ENCODE measurements around the gene WDR53.
"Not testable (repeated sequence)": the region's sequence is repeated elsewhere in the genome, so short reads cannot be mapped to it uniquely, and the experiment has no call there.

Gene WDR53

DNA sequence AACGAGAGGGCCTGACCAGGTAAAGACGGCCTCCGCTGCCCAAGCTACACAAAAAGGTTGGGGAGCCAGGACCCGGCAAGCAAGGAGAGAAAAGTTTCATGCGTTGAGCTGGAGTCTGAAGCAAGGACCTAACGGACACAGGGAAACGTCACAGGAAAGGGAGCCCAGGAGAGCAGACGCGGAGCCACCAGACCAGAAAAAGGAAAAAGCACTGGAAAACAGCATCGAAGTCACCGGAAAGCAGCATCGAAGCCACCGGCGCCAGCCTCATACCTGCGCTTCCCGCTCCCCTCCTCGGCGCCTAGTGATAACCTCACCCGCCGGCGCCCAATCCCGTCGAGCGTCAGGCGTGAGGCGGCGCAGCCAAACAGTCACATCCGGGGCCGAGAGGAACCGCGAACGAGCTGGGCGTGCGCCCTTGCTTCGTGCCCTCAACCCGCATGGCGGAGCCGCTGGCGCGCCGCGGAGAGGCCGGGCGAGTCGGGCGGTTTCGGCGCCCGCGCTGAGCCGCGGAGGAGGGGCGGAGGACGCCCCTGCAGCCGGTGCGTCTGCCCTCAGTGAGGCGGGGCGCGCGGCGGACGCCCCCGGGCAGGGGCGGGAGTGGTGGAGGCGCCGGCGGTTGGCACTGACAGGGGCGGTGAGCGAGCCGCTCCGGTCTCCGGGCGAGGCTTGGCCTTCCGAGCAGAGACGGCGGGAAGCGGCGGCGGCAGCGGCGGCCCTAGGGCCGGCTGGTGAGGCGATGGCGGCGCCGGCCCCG lies at the start of gene WDR53, which contains the start of gene FBXO45:
WDR53 (minus strand) TSS at position 309 of the 757 bp plus-strand sequence. CDS start 7,079 bp downstream, outside the sequence.
FBXO45 (plus strand) TSS at position 415 of the 757 bp plus-strand sequence; CDS start at position 740, 325 bp downstream.
- peak; percentile 84 to 94 (median 88) for DNase-seq

DNA sequence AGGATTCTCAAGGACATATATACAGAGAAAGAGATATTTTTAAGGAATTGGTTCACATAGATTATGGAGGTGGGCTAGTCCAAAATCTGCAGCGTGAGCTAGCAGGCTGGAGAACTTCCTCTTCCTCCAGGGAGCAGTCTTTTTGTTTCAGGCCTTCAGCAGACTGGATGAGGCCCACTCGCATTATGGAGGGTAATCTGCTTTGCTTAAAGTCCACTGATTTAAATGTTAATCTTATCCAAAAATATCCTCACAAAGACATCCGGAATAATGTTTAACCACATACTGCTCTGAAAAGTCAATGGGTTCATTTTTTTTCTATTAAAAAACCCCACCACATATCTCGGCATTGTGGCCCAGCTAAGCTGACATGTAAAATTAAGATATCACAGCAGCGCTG lies 48.9 kb upstream of the WDR53 start:
- DNase-seq: no peak

DNA sequence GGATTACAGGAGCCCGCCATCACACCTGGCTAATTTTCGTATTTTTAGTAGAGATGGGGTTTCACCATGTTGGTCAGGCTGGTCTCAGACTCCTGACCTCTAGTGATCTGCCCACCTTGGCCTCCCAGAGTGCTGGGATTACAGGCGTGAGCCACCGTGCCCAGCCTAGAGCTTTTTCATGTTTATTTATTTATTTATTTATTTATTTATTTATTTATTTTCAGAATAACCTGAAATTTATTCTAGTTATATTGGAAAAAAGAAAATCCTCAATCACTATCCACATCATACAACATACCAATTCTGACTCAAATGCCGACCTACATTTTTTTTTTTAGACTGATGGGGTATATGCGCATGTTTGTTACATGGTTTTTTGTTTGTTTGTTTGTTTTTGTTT lies 46.9 kb upstream of the WDR53 start:
- DNase-seq: not testable (repeated sequence)

DNA sequence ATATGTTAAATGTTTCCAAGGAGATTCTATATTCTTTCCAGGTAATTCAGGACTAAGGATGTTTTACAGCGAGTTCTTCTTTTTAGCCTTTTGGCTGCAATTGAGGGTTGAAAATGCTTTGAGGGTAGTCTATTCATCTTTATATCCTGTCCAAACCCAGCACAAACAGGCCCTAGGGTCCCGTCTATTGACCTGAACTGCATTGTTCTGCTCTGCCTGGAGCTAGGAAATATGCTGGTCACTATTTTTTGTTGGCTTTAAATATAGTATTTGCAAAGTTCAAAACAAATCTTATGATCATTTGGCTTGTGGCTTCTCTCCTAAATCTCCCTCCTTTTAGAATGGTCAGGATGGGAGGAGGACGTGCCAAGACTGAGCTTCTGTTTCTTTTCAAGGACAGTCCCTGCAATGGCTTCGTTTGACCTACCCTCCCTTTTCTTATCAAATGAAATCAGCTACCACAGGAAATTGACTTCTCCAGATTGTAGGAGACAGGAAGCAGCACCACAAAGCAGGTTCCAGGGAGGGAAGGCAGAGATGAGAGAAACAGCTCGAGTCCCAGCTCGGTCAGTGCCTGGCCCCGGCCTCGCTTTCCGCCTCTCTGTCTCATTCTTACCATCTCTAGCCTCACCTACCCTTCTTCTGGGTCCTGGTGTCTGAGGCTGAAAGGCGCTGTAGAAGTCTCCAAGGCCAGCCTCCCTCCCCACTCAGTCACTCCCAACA lies 43.6 kb upstream of the WDR53 start:
- DNase-seq: no peak

DNA sequence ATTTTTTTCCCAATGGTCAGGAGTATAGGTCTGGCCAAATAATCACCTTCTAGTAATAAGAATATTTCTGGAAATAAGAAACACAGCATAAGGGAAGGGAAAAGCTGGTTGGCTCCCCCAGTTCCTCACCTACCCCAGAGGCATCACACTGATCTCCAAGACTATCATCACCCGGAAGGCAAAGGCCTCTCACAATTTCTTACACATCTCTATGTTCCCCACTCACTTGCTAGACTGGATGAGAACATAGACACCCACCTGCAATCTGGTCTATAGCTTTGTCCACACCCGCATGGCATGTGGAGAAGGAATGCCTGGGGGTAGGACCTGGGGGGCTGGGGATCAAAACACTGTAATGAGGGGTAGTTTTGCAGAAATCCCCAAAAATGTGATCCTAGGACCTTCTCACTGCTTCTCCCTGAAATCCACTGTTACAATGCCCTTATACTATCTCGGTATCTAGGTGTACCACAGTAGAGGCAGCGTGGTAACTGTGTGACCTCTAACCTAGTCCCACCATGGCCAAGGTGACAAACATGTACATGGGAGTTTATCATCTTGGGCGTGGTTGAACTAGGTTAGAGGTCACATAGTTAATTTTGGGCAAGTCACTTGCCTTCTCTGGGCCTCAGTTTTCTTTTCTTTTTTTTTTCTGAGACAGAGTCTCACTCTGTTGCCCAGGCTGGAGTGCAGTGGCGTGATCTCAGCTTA lies 41.6 kb upstream of the WDR53 start:
- DNase-seq: no peak

DNA sequence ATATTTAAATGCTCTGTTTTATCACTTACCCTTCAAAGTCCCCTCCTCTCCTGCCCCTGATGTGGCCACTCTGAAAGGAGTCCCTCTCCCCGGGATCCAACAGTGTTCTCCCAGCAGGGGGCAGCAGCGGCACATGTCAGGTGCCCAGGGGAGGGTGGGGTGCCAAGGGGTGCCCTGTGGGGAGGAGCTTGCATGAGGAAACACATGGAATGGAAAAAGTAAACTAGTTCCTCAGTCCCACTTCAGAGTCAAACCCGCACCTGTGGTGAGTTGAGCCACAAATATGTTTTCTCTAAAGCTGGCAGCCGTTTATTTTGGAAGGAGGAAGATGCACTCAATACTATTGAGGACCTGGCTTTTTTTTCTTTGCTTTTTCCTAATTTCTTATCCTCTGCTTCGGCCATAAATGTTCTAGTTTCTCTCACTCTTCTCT lies 41.0 kb upstream of the WDR53 start:
- peak; percentile 88 to 96 (median 91) for DNase-seq

DNA sequence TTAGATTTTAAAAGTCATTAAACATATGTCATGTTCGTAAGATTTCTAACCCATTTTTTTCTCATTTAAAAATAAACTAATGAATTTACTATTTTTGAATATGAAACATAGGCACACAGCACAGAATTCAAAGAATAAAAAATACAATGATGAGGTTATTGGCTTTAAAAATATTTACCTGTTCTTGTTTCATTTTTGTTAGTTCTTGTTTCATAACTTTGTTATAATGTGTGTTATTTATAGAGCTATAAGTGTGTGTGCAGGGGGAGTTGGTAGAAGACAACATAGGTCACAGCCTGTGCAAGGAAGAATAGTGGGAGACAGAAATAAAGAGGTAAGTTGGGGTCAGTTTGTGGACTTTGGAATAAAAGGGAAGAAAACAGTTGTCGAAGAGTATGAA lies 40.3 kb upstream of the WDR53 start:
- DNase-seq: no peak

DNA sequence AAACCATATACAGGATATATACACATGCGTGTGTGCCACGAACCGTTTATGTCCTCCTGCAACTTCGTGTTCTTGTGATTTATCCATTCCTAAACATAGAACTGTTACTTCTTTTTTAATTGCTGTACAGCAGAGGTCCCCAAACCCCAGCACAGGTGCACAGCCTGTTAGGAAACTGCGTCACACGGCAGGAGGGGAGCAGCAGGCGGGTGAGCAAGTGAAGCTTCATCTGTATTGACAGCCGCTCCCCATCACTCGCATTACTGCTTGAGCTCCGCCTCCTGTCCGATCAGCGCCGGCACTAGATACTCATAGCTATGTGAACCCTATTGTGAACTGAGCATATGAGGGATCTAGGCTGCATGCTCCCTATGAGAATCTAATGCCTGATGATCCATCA lies 36.2 kb upstream of the WDR53 start:
- peak in 2 of 4 experiments; percentile 30 to 62 for DNase-seq

DNA sequence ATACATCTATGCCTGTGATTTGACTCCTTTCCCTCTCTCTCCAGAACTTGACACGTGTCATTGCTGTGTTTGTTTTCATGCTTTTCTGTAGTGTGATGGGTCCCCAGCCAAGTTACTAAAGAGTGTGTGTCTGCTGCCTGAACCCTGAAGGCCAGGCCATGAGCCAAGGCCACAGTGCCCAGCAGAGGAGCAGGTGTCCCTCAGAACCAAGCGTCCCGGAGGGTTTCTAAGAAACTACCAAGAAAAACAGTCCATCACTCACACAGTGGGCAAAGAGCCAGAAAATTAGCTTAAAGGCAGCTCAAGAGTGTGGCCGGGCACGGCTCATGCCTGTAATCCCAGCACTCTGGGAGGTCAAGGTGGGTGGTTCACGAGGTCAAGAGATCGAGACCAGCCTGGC lies 35.3 kb upstream of the WDR53 start:
- no peak for DNase-seq

DNA sequence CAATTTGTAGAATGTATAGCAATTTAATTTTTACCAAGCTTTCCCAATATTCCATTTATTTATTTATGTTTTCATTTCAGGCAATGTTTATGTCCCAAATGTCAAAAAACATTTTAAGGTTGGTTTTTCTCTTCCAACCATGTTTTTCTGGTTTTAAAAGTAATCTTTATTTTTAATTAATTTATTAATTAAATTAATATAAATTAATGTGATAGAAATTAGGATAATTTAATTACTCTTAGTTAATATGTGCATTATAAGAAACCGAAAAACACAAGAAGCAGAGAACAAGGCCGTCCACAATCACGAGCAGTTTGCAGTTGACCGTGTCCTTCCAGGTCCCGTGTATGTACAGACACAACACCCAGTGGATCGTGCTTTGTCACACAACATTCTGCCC lies 34.3 kb upstream of the WDR53 start:
- no peak for DNase-seq

DNA sequence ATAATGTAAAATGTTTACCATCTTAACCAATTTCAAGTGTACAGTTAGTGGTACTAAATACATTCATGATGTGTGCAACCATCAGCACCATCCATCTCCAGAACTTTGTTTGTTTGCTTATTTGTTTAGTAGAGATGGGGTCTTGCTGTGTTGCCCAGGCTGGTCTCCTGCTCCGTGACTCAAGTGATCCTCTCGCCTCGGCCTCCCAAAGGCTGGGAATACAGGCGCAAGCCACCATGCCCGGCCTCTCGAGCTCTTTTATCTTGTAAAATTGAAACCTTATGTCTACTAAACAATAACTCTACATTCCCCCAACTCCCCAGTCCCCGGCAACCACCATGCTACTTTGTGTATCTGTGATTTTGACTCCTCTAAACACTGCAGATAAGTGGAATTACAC lies 32.0 kb upstream of the WDR53 start:
- no peak for DNase-seq

DNA sequence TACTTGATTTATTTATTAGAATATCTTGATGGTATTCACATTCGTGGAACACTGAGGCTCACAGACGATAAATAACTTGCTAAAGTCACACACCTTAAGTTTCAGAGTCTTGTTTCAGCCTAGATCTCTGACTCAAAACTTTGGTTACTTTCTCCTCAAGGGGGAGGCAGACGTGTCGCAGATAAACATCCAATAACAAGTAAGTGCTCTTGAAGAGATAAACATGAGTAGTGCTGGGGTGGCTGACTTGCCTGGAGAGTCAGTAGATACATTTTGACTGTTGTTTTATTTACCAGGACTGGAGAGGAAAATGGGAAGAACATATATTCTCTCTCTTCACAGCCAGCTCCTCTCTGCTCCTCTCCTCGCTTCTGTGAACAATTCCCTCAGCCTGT lies 31.4 kb upstream of the WDR53 start:
- DNase-seq: no peak

DNA sequence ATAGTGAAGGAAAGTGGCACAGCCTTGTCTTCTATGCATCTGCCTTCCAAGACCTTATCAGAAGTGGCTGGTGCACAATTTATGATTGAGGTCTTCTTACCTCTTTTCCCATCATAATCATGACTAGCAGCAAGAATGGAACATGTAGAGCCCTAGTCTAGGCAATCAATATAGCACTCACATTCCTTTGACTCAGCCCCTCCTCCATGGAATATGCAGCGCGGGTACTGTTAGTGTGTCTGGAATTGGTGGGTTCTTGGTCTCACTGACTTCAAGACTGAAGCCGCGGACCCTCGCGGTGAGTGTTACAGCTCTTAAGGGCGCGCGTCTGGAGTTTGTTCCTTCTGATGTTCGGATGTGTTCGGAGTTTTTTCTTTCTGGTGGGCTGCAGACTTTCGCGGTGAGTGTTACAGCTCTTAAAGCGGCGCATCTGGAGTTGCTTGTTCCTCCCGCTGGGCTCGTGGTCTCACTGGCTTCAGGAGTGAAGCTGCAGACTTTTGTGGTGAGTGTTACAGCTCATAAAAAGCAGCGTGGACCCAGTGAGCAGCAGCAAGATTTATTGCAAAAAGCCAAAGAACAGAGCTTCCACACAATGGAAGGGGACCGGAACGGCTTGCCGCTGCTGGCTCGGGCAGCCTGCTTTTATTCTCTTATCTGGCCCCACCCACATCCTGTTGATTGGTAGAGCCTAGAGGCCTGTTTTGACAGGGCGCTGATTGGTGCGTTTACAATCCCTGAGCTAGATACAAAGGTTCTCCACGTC lies 29.8 kb upstream of the WDR53 start:
- DNase-seq: not testable (repeated sequence)

DNA sequence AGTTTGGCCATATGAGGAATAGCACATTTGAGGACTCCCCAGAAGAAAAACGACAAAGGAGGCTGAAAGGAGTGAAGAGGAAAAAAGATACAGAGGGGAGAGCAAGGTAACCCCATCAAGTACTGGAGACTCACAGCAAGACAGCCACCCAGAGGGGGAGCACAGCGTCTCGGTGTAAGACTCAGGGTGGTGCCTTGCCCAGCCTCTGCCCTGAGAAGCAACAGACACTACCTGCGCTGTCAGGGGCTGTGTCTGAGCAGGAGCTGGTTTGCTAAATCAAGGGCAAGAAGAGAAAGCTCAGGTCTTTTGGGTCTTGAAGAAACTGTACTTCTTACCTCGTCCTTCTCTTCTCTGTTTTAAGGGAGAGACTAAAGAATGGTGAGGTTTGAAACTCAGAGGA lies 28.0 kb upstream of the WDR53 start:
- no peak for DNase-seq

DNA sequence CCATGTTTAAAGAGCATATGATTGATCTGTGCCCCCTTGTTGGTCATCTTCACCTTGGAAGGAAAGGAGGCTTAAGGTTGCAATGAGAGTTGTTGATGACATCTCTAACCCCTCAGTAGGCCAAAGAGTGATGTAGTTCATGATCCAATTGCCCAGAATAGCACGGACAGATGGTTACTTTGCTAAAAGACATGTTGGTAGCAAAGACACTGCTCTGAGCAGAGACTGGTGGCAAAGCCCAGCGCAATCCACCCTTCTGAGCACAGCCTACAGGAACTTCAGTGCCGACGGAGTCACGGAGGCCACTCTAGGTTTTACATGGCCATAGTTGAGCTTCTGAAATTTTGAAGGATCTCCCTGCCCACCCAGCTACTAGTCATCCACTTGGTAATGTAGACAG lies 21.9 kb upstream of the WDR53 start:
- DNase-seq: no peak

DNA sequence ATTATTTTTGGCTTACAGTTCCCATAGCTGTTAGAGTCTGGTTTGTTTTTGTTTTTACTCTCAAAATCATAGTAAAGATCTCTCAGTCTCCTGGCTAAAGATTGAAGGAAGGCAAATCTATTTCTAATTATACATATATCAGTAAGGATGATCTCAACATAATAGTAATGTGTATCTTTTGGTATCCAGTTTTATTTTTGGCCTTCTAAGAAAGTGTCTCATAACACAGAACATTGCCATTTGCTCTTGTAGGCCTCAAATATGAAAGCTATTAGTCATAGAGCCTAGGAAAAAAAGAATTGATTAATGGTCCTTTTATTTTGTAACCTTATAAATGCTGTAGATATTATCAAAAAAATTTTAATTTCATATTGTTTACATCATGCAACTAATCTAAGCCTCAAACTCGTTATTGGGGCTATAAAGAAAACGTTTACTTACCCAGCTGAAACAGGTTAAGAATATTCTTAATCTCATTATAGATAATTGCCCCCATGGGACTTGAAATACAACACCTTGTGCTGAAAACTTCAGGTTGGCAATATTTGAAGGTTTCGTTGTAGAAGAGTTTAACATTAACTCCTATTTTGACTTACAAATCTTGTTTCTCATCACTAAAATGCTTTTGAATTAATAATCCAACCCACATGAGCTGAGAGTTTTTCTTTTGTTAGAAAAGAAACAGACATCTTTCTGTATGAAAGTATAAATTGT lies 16.8 kb upstream of the WDR53 start:
- no peak for DNase-seq

DNA sequence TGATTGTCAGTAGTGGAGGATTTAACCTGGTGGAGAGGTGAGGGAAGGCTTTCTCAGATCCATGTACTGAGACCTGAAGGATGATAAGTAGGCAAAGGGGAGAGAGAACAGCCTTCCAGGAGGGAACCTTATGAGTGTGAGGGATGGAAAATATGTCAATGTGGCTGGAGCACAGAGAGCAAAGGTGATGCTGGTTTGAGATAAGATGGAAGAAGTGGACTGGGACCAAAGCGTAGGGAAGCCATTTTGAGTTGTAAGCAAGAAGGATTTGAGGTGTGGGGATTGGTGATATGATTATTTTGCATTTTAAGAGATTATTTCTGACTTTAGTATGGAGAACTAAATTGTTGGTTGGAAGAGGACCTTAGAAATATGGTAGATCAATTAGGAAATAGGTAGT lies 4.0 kb upstream of the WDR53 start:
- no peak for DNase-seq

DNA sequence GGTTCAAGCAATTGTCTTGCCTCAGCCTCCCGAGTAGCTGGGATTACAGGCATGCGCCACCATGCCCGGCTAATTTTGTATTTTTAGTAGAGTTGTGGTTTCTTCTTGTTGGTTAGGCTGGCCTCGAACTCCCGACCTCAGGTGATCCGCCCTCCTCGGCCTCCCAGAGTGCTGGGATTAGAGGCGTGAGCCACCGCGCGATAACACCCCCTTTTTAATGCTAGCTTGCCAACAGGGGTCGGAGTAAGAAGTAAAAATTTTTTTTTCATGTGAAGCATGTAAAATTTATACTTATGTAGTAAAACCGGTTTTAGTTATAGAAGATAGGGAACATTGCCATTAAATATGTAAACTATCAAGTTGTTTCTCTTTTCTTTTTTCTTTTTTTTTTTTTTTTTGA lies 2.0 kb upstream of the WDR53 start:
- not testable (repeated sequence) for DNase-seq

DNA sequence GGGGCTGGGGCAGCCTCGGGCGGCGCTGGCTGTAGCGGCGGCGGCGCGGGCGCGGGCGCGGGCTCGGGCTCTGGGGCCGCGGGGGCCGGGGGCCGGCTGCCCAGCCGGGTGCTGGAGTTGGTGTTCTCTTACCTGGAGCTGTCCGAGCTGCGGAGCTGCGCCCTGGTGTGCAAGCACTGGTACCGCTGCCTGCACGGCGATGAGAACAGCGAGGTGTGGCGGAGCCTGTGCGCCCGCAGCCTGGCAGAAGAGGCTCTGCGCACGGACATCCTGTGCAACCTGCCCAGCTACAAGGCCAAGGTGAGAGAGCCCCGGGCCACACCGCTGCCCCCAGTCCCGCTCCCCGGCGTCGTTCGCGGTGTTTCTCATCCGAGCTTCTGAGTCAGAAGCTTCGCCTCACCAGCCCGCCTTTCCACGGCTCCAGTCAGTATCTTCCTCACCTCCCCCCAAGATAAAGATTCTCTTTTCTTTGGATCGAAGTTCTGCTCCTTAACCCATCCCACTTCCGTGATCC lies 706 bp upstream of the WDR53 start:
- DNase-seq: peak; percentile 18 to 44 (median 32)

DNA sequence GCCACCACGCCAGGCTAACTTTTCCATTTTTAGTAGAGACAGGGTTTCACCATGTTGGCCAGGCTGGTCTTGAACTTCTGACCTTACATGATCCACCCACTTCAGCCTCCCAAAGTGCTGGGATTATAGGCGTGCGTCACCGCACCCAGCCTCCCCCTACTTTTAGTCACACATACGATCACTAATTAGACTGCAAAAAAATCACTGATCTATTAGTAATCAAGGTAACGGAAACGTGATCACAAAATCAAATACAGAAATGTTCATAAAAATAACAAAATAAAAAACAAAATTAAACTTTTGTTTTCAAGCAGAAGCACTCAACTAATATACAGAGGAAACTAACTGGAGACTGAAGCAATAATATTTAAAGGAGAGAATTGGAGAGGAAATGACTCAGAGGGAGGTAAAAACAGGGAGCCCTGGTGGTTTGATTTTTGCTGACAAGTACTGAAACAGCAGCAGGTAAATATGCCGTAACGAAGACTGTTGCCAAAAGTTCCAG lies 4.6 kb downstream of the WDR53 start:
- DNase-seq: no peak

DNA sequence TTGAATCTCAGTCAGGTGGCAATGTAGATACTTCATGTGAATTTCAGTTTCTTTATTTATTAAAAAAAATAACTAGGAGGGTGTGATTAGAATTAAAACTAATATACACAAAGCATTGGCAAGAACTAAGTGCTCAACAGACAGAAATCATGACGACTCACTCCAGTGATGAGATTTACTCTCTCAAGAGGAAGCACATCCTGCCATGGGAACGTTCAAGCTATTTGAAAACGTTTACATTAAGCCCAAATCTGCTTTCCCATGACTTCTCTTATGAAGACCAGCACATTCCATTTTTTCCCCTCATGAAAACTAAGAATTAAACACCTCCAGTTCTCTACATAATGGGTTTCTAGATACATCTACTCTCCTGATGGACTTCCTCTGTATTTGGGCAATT lies 8.5 kb downstream of the WDR53 start:
- no peak for DNase-seq

DNA sequence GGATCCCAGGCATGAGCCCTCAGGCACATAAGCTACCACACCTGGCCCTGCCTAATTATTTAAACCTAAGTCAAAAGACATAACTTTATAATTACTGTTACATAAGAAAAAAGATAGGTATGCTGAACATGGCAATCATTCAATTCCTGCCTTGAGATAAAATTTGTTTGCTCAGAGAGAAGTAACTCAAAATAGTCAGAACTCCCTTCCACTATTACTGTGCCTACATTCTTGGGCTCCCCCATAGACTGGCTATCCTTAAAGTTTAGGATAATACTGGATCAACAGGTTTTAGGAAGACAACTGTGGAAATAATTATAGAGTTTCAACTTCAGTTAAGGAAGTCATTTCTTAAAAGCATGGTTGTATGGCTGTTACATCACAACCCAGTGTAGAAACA lies 9.9 kb downstream of the WDR53 start:
- DNase-seq: no peak
